ENCODE measurements around the gene KLHDC2.

KLHDC2 gene

GRCh38 chr14:49761839-49762551 lies 6.0 kb upstream of the KLHDC2 start:
- Histone ChIP-seq H3K9me2 (ENCODE audit: low read depth, low read length) (no peaks in the 10 kb centered on the region), H3K4me1 (ENCODE audit: insufficient read depth, low read length, severe bottlenecking) (peaks cover 3% of the 10 kb centered on the region), H3K27me3 (ENCODE audit: insufficient read depth, low read length) (no peaks in the 10 kb centered on the region), H3K4me3 (ENCODE audit: low read depth, low read length, poor library complexity, severe bottlenecking) (no peak overlapping the region), H3K79me2 (ENCODE audit: insufficient read depth, low read length) (no peaks in the 10 kb centered on the region), H3K9me3 (ENCODE audit: low read length) (no peaks in the 10 kb centered on the region), H3K4me2 (ENCODE audit: low read length) (no peak overlapping the region), H3F3A (ENCODE audit: insufficient read depth, low read length) (no peaks in the 10 kb centered on the region), H4K20me1 (ENCODE audit: insufficient read depth, low read length) (no peaks in the 10 kb centered on the region), H2AFZ (ENCODE audit: low read length) (no peak overlapping the region), H3K36me3 (ENCODE audit: insufficient read depth, low read length) (no peaks in the 10 kb centered on the region), H3K9ac (ENCODE audit: low read length) (no peak overlapping the region), H3K27ac (ENCODE audit: low read depth, low read length, poor library complexity, severe bottlenecking) (no peak overlapping the region)
- TF ChIP-seq EZH2 (IDR thresholded peaks at IDR 0.05; ENCODE audit: borderline replicate concordance, low read length), result no peak
- TF ChIP-seq, protein P1, sequence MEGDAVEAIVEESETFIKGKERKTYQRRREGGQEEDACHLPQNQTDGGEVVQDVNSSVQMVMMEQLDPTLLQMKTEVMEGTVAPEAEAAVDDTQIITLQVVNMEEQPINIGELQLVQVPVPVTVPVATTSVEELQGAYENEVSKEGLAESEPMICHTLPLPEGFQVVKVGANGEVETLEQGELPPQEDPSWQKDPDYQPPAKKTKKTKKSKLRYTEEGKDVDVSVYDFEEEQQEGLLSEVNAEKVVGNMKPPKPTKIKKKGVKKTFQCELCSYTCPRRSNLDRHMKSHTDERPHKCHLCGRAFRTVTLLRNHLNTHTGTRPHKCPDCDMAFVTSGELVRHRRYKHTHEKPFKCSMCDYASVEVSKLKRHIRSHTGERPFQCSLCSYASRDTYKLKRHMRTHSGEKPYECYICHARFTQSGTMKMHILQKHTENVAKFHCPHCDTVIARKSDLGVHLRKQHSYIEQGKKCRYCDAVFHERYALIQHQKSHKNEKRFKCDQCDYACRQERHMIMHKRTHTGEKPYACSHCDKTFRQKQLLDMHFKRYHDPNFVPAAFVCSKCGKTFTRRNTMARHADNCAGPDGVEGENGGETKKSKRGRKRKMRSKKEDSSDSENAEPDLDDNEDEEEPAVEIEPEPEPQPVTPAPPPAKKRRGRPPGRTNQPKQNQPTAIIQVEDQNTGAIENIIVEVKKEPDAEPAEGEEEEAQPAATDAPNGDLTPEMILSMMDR (IDR thresholded peaks at IDR 0.05; ENCODE audit: low read length), result no peak

GRCh38 chr14:49766839-49767238 lies 1.1 kb upstream of the KLHDC2 start:
- H3K9me3 ChIP-seq (ENCODE audit: low read length), result no peaks in the 10 kb centered on the region
- H3K27ac ChIP-seq (ENCODE audit: low read depth, low read length, poor library complexity, severe bottlenecking), result peak overlapping the region; percentile 87
- no peaks in the 10 kb centered on the region for H3F3A ChIP-seq (ENCODE audit: insufficient read depth, low read length)
- H2AFZ ChIP-seq (ENCODE audit: low read length), result peak overlapping the region; percentile 18; the same call in 1 of the 2 replicates
- peak overlapping the region; percentile 92 for H3K4me3 ChIP-seq (ENCODE audit: low read depth, low read length, poor library complexity, severe bottlenecking)
- H3K36me3 ChIP-seq (ENCODE audit: insufficient read depth, low read length), result peaks cover 4% of the 10 kb centered on the region; the same call in 1 of the 2 replicates
- H3K27me3 ChIP-seq (ENCODE audit: insufficient read depth, low read length), result no peaks in the 10 kb centered on the region
- H4K20me1 ChIP-seq (ENCODE audit: insufficient read depth, low read length), result no peaks in the 10 kb centered on the region
- peaks cover 16% of the 10 kb centered on the region; the same call in 1 of the 2 replicates for H3K79me2 ChIP-seq (ENCODE audit: insufficient read depth, low read length)
- peak overlapping the region; percentile 98 for H3K9ac ChIP-seq (ENCODE audit: low read length)
- peak overlapping the region; percentile 96 for H3K4me2 ChIP-seq (ENCODE audit: low read length)
- H3K4me1 ChIP-seq (ENCODE audit: insufficient read depth, low read length, severe bottlenecking), result peaks cover 36% of the 10 kb centered on the region
- TF ChIP-seq, protein P1 (IDR thresholded peaks at IDR 0.05; ENCODE audit: low read length), result no peak
- no peak for TF ChIP-seq EZH2 (IDR thresholded peaks at IDR 0.05; ENCODE audit: borderline replicate concordance, low read length)
- no peaks in the 10 kb centered on the region for H3K9me2 ChIP-seq (ENCODE audit: low read depth, low read length)

GRCh38 chr14:49767270-49767570 lies 733 bp upstream of the KLHDC2 start:
- Histone ChIP-seq H3K36me3 (ENCODE audit: insufficient read depth, low read length) (peaks cover 4% of the 10 kb centered on the region; the same call in 1 of the 2 replicates), H3K79me2 (ENCODE audit: insufficient read depth, low read length) (peaks cover 16% of the 10 kb centered on the region; the same call in 1 of the 2 replicates), H2AFZ (ENCODE audit: low read length) (peak overlapping the region; percentile 18), H4K20me1 (ENCODE audit: insufficient read depth, low read length) (no peaks in the 10 kb centered on the region), H3K9ac (ENCODE audit: low read length) (peak overlapping the region; percentile 98), H3K27ac (ENCODE audit: low read depth, low read length, poor library complexity, severe bottlenecking) (peak overlapping the region; percentile 87), H3K4me3 (ENCODE audit: low read depth, low read length, poor library complexity, severe bottlenecking) (peak overlapping the region; percentile 92), H3K4me2 (ENCODE audit: low read length) (peak overlapping the region; percentile 96), H3K4me1 (ENCODE audit: insufficient read depth, low read length, severe bottlenecking) (peaks cover 36% of the 10 kb centered on the region), H3F3A (ENCODE audit: insufficient read depth, low read length) (no peaks in the 10 kb centered on the region), H3K9me2 (ENCODE audit: low read depth, low read length) (no peaks in the 10 kb centered on the region), H3K9me3 (ENCODE audit: low read length) (no peaks in the 10 kb centered on the region), H3K27me3 (ENCODE audit: insufficient read depth, low read length) (no peaks in the 10 kb centered on the region)
- TF ChIP-seq EZH2 (IDR thresholded peaks at IDR 0.05; ENCODE audit: borderline replicate concordance, low read length), result no peak
